ENCODE results near the gene FALEC.

Gene FALEC

GRCh38 chr1:150515328-150516049, at the start of gene FALEC:
TSS of gene FALEC (plus strand) at chr1:150515752.
- peak within 1 kb of the TSS; percentile 52 for H3K4me3 ChIP-seq (ENCODE audit: low read depth, low read length)
- TF ChIP-seq CTCF (IDR thresholded peaks at IDR 0.05; ENCODE audit: low read depth, low read length): no peak

GRCh38 chr1:150466964-150467363, 48.6 kb upstream of the FALEC start:
- H3K4me3 ChIP-seq (ENCODE audit: low read depth, low read length): no peak overlapping the region
- TF ChIP-seq CTCF (IDR thresholded peaks at IDR 0.05; ENCODE audit: low read depth, low read length): no peak

GRCh38 chr1:150469291-150469690, 46.3 kb upstream of the FALEC start:
- H3K4me3 ChIP-seq (ENCODE audit: low read depth, low read length): no peak overlapping the region
- TF ChIP-seq CTCF (IDR thresholded peaks at IDR 0.05; ENCODE audit: low read depth, low read length): no peak

- TF ChIP-seq CTCF (IDR thresholded peaks at IDR 0.05; ENCODE audit: low read depth, low read length): no peak
- H3K4me3 ChIP-seq (ENCODE audit: low read depth, low read length): no peak overlapping the region
These were observed 42.9 kb upstream of the FALEC start for GRCh38 chr1:150472601-150473200.

- no peak for TF ChIP-seq CTCF (IDR thresholded peaks at IDR 0.05; ENCODE audit: low read depth, low read length)
- H3K4me3 ChIP-seq (ENCODE audit: low read depth, low read length): no peak overlapping the region
These were observed 41.9 kb upstream of the FALEC start for GRCh38 chr1:150473659-150474058.

GRCh38 chr1:150474869-150475268, 40.7 kb upstream of the FALEC start:
- no peak overlapping the region for H3K4me3 ChIP-seq (ENCODE audit: low read depth, low read length)
- no peak for TF ChIP-seq CTCF (IDR thresholded peaks at IDR 0.05; ENCODE audit: low read depth, low read length)

- TF ChIP-seq CTCF (IDR thresholded peaks at IDR 0.05; ENCODE audit: low read depth, low read length): no peak
- no peak overlapping the region for H3K4me3 ChIP-seq (ENCODE audit: low read depth, low read length)
These were observed 38.8 kb upstream of the FALEC start for GRCh38 chr1:150476754-150477153.
